ENCODE measurements around the gene OR2G2. TPM values are rescaled to one million over a fixed set of nuclear protein-coding genes. Genes with fewer than 3 reads are reported as not detected.

OR2G2 gene
- total RNA-seq, 1 donor from 2014 or later: not detected

Other genes with a start within 250 kb of the OR2G2 start
- gene NLRP3, start 172.2 kb upstream of the OR2G2 start, total RNA-seq: 11.5 TPM
- not detected for gene OR2B11, start 130.3 kb upstream of the OR2G2 start, total RNA-seq
- gene OR2C3, start 51.9 kb upstream of the OR2G2 start, total RNA-seq: 0.03 TPM
- 0.51 TPM for gene GCSAML, start 39.2 kb upstream of the OR2G2 start, total RNA-seq
- not detected for gene OR2G3, start 17.2 kb downstream of the OR2G2 start, total RNA-seq
- not detected for gene OR13G1, start 91.4 kb downstream of the OR2G2 start, total RNA-seq
- gene OR6F1, start 128.3 kb downstream of the OR2G2 start, total RNA-seq: not detected
- gene OR14K1, start 150.3 kb downstream of the OR2G2 start, total RNA-seq: not detected
- gene OR14A2, start 159.8 kb downstream of the OR2G2 start, total RNA-seq: not detected
- not detected for gene OR1C1, start 172.2 kb downstream of the OR2G2 start, total RNA-seq
- gene OR14A16, start 235.8 kb downstream of the OR2G2 start, total RNA-seq: not detected

Measured in mesenteric fat pad (tissue), 1 donor.